22Rv1 (cell line): Measurements from ENCODE around the gene CNIH3.

ENCODE experiments used
- ZFX ChIP-seq: fragments of 450-650 bp; IDR thresholded peaks from 2 replicates; pipeline ENCODE4 v1.6.1; 2017; ENCODE audit warnings: antibody characterized with exemption, borderline replicate concordance
- TF ChIP-seq, protein P1 (sequence below): fragments of 450-650 bp; IDR thresholded peaks from 2 replicates; pipeline ENCODE4 v1.5.1; 2017; ENCODE audit warnings: mild to moderate bottlenecking

DNA sequence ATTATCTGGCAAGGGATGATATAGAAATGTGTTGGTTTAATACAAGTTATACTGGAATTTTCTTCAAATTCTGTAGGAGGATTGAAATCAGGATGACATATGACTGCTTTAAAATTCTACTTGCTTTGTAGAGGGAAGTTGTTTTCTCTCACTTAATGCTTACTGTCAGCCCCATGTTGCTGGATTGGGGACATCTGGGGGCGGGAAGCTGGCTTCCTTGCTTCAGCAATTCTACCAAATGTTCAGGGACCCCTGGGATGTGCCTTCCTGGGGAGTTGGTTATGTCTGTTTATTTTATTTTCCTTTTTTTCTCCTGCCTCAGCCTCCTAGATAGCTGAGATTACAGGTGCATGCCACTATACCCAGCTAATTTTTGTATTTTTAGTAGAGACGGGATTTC, 63.5 kb downstream of the CNIH3 start:
- TF ChIP-seq, protein P1, sequence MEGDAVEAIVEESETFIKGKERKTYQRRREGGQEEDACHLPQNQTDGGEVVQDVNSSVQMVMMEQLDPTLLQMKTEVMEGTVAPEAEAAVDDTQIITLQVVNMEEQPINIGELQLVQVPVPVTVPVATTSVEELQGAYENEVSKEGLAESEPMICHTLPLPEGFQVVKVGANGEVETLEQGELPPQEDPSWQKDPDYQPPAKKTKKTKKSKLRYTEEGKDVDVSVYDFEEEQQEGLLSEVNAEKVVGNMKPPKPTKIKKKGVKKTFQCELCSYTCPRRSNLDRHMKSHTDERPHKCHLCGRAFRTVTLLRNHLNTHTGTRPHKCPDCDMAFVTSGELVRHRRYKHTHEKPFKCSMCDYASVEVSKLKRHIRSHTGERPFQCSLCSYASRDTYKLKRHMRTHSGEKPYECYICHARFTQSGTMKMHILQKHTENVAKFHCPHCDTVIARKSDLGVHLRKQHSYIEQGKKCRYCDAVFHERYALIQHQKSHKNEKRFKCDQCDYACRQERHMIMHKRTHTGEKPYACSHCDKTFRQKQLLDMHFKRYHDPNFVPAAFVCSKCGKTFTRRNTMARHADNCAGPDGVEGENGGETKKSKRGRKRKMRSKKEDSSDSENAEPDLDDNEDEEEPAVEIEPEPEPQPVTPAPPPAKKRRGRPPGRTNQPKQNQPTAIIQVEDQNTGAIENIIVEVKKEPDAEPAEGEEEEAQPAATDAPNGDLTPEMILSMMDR, result no peak
- no peak for TF ChIP-seq ZFX
